SK-N-DZ (cell line): ENCODE measurements around the gene HID1.

Experiments used
- DNase-seq: peaks from one replicate; pipeline ENCODE4 v3.0.0-alpha.2; 2015; ENCODE audit warnings: low spot score

Gene HID1

DNA sequence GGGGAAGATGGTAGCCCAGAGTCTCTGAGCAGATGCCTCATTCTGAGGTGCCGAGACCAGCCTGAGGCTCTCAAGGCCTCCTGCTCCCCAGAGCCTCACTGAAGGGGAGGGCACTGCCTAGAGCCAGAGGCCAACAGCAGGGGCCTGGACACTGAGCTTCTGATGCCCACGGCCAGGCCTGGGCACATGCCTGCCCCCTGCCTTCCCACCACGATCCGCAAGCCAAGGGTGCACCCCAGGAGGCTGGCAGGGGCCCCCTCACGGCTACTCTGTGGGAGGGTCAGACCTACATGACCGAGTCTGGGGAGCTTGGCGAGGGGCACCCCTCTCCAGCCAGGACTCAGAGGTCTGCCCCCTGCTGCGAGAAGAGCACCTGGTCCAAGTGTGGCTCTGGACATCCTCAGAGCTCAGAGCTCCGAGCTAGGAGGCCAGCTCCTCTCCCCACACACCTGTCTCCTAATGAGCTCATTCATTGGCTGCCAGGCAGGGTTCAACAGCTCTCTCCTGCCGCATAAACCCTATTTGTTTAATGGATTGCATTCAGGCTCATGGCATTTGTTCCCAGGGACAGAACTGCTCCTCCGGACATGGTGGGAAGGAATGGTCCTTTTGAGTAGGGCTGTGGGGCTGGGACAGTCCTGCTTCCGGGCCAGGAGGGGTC lies 23.0 kb downstream of the HID1 start:
- DNase-seq = no peak

DNA sequence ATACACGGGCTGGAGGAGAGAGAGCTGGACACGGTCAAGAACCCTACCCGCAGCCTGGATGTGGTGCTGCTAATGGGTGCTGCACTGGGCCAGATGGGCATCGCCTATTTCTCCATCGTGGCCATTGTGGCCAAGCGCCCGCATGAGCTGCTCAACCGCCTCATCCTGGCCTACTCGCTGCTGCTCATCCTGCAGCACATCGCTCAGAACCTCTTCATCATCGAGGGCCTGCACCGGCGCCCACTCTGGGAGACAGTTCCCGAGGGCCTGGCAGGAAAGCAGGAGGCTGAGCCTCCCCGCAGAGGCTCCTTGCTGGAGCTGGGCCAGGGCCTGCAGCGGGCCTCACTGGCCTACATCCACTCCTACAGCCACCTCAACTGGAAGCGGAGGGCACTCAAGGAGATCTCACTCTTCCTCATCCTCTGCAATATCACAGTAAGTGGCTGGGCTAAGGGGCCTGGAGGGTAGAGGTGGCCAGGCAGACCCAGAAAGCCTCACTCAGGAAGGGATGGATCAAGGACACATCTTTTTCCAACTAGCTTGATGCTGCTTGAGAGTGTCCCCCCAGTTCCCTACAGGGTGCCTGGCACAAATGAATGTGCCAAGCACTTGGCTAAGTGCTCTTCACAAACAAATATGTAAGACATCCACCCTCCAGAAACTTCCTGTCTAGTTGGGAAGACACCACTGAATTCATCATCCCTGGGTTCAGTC lies 25.4 kb downstream of the HID1 start:
- no peak for DNase-seq

DNA sequence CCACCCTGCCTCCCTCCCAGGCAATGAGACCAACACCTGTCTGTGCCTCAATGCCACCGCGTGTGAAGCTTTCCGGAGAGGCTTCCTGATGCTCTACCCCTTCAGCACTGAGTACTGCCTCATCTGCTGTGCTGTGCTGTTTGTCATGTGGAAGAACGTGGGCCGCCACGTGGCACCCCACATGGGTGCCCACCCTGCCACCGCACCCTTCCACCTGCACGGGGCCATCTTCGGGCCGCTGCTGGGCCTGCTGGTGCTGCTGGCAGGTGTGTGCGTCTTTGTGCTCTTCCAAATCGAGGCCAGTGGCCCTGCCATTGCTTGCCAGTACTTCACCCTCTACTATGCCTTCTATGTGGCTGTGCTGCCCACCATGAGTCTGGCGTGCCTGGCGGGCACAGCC lies 25.9 kb downstream of the HID1 start:
- no peak for DNase-seq

DNA sequence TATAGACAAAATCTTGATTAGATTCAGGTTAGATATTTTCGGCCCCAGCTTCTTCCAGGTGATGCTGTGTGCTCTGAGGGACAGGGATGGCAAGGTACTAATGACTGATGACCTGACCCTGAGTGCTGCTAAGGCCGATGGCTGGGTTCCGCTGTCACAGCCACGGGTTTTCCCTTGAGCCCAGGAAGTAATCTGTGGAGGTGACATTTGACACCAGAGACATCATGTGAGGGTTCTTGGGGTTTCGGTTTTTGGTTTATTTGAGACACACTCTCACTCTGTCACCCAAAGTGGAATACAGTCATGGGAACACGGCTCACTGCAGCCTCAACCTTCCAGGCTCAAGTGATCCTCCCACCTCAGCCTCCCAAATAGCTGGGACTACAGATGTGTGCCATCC lies 27.0 kb downstream of the HID1 start:
- no peak for DNase-seq

DNA sequence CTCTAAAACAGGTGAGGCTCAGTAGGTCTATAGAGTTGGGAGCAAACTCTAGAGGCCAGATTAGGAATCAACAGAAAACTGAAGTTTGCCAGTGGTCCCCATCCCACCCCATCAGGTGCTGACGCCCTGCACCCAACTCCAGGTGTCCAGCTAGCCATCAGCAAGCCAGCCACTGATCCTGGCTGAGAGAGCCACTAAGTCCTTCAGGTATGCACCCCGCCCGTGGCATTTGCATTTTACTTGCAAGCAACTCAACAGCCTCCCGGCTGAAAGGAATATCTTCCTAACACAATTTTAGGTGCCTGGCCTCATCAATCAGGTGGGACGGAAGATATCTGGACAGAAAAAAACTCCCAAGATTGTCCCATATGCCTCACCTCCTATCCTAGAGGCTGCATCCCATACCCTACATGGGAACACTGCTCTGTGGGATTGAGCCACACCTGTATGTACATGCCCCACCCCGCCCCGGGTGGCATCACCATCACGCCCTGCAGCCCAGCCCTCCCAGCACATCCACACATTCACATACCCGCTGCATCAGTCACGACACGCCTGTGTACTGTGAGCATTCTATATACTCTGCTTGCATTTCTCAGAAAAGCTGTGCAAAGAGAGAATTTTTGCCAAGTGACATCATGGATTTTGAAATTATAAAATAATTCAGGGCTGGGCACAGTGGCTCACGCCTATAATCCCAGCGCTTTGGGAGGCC lies 28.6 kb downstream of the HID1 start:
- DNase-seq = no peak

DNA sequence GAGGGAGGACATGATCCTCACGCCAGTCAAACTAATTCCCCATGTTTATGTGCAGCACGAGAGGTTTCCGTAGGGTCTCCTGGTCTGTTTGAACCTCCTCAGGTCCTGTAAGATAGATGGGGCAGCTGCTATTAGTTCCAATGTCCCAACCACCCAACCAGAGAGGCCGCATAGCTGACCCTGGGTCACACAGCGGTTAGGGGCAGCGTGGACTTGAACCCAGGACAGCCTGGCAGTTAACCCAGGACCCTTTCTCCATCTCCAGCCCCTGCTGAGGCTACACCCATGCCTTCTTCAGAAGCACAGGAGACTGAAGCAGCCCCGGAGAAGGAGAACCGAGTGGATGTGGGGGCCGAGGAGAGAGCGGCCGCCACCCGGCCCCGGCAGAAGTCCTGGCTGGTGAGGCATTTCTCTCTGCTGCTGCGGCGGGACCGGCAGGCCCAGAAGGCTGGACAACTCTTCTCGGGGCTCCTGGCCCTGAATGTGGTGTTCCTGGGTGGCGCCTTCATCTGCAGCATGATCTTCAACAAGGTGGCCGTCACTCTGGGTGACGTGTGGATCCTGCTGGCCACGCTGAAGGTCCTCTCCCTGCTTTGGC lies 31.3 kb downstream of the HID1 start:
- no peak for DNase-seq

DNA sequence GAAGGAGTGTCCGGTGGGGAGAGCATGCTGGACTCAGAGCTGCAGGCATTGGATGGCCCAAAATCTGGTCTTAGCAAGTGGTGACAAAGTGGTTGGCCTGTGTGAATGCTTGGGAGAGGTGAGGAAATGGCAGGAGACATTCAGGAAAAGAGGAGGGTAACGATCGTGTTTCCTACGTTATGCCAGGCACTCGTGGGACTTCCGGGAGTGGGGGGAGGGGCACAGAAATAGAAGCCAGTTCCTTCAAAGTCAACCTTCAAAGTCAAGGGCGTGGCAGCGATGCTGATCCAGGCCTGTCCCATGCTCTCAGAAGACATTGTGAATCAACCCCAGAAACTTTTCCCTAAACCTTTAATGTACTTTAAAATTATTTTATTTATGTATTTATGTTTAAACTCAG lies 33.0 kb downstream of the HID1 start:
- no peak for DNase-seq

DNA sequence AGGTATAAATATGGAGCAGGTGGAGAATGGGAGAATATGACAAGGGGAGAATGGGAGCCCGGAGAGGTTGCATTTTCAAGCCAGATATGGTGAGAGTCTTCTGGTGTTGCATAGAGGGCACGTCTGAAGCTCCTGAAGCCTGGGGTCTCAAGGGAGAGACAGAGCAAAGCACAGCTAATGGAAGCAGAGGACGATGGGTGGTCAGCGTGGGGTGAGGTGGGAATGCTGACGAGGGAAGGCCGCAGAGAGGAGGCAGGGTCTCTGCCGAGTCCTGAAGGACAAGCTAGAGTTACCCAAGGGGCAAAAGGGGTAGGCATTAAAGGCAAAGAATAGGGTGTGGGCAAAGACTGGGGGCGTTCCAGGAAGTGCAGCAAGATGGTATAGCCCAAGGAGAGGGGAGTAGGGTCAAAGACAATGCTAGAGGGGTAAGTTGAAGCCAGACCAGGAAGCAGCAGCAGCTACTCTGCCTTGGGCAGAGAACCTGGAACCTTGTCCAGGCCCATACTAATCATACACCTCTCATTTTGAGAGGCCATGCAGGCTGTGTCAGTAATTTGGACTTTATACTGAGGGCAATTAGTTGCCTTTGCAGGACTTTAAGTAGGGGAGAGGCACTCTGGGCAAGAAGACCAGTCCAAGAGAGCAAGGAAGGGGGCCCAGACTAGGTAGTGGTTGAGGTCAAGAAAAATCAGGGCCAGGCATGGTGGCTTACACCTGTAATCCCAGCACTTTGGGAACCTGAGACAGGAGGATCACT lies 34.2 kb downstream of the HID1 start:
- no peak for DNase-seq

DNA sequence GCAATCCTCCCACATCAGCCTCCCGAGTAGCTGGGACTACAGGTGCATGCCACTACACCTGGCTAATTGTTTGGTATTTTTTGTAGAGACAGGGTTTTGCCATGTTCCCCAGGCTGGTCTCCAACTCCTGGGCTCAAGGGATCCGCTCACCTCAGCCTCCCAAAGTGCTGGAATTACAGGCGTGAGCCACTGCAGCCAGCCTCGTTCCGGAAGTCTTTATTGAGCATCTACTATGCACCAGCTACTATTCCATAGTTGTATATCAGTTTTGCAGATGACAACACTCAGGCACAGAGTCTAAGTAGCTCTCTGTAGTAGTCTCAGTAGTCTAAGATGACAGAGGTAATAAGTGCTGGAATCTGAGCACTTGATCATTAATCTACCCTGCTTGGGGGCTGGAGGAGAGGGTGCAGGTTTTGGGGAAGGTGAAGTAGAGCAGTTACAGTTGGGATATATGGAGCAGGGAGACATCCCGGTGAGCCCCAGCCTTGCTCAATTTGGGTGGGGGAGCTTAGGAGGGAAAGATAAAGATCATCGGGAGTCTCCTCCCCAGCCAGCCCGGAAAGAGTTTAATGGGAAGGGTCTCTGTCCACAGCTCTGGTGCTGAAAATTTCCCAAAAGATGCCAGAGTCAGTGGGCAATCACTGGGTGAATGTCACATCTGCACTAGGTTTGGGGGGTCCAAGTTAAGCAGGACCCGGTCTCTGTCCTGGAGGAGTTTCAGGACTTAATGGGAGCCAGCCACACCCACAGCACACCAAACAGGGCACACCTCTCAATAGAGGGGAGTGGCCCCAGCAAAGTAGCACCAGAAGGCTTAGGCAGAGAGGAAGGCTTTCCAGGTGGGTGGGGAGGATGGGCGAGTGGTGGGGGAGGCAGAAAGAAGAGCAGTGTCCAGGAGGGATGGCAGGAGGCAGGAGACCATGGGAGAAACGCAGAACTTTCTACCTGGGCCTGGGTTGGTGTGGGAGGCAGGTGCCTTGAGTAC lies 35.2 kb downstream of the HID1 start:
- no peak for DNase-seq

DNA sequence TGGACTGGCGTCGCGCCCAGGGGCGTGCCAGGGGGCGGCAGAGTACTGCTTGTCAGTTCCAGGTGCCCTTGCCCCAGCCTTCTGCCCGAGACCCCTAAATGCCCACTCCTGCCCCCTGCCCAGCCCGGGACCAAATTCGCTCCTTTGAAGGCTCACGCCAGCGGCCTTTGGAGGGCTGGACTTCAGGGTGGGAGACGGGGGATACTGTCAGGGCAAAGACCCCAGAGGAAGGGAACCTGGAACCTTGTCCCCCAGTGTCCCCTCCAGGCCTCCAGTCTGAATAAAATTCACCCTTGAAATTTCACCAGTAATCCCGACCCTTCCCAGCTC lies 36.1 kb downstream of the HID1 start:
- no peak for DNase-seq

DNA sequence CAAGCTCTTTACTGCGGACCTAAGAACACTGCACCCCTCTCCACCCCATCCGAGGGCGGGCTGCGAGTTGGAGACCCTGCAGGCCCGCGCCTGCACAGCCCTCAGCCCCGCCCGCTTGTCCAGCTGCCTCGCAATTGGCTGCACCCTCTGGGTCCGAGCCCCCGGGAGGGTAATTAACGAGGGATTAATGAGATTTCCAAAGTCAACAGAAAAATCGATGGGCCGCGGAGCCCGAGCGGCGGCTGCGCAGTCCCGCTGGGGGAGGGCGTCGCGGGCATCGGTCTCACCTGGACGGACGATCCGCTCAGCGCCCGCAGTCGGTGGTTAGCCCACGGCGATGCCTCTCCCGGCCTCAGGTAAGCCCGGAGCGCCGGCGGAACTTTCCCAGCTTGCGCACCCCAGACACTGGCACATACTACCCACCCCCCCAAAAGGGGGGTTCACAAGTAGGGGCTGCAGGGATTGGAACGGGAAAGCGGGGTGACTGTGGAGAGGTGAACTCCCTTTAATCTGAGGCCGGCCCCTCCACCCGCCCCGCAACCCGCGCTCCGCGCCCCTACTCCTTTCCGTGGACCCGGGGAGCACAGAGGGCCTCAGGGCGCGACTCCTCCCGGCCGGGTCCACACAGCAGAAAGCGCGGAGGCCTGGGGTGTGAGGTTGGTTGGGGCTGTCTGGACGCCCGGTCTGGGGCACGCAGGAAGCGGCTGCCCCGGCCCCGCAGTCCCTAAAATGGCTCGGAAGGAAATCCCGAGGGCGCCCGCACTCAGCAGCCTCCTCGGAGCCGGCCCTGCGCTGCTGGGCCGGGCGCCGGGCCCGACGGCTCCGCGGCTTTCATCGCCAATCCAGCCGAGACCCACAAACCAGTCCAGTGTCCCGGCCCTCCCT lies 36.7 kb downstream of the HID1 start, which contains the start of gene OTOP3:
Gene OTOP3 (plus strand): TSS at position 314 of the 885 bp plus-strand sequence. CDS start 24 bp downstream, at position 338.
- no peak for DNase-seq

DNA sequence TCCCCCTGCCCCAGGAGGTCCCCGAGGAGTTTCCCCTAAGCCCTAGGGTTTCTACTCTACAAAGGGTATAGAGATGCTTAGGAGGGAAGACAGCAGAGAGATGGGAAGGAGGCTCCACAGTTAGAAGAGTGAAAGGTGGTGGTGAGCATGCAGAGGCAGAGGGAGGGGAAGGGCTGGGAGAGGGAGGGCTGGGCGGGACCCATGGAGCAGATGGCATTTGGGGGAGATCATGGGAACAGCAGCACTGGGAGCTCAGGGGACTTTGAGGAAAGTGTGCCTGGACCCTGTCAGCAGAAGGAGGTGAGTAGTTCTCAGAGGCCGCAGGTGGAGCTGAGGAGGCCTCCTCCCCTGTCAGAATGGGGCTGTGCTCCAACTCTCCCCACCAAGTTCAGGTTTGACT lies 37.5 kb downstream of the HID1 start:
- DNase-seq = no peak

DNA sequence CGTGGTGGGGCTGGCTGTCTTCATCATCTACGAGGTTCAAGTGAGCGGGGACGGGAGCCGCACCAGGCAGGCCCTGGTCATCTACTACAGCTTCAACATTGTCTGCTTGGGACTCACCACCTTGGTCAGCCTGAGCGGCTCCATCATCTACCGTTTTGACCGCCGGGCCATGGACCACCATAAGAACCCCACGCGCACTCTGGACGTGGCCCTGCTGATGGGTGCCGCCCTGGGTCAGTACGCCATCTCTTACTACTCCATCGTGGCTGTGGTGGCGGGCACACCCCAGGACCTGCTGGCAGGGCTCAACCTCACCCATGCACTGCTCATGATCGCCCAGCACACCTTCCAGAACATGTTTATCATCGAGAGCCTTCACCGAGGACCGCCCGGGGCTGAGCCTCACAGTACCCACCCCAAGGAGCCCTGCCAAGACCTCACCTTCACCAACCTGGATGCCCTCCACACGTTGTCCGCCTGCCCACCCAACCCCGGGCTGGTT lies 42.0 kb downstream of the HID1 start:
- DNase-seq = no peak

DNA sequence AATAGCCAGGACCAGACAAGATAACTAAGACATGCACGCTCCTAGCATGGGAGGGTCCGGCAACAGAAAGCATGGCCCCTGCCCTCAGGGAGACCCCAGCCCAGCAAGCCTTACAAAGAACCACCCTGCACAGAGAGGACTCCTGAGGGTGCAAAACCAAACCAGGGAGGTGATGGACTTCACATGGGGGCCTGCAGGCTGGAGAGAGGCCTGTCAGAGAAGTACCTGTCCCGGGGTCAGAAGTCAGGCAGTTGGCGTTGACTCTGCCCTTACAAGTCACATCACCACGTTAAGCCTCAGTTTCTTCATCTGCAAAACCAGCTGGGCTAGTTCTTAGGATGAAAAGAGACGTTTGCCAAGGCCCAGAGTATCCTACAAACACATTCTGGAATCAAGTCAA lies 43.8 kb downstream of the HID1 start:
- DNase-seq = no peak

DNA sequence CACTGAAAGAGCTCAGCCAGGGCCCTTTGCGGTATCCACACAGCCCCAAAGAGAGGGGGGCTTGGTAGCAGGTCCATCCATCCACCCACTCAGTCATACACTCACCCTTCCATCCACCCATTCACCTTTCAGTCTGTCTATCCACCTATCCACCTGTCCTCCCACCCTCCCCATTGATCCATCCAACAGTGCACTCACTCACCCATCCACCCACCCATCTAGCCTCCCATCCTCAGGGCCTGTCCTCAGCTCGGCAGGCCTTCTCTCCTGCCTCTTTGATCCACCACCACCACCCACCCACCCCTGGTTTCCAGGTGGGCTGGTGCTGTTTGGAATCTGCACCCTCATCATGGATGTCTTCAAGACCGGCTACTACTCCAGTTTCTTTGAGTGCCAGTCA lies 47.3 kb downstream of the HID1 start:
- no peak for DNase-seq

DNA sequence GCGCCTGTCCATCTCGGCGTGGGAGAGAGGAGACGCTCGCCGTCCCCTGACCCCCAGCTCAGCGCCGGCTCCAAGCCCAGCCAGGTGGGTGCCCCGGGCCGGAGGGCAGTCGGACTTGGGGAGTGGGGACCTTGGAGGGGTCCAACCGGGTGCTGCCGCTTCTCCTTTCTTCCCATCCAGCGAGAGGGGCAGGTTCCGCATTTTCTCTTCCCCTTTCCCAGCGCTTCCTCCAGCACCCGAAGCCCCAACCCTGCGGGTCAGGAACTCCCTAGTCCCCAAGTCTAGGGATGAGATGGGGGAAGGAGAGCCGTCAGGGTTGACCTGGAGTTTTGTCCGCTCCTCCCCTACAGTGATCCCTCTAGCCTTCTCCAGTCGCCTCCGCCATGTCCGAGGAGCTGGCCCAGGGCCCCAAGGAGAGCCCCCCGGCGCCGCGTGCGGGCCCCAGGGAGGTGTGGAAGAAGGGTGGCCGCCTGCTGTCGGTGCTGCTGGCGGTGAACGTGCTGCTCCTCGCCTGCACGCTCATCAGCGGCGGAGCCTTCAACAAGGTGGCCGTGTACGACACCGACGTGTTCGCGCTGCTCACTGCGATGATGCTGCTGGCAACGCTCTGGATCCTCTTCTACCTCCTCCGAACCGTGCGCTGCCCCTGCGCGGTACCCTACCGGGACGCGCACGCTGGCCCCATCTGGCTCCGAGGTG lies 48.2 kb downstream of the HID1 start, which contains the start of gene OTOP2:
Gene OTOP2 (plus strand): TSS at position 24 of the 699 bp plus-strand sequence. CDS start 360 bp downstream, at position 384.
- DNase-seq = no peak

DNA sequence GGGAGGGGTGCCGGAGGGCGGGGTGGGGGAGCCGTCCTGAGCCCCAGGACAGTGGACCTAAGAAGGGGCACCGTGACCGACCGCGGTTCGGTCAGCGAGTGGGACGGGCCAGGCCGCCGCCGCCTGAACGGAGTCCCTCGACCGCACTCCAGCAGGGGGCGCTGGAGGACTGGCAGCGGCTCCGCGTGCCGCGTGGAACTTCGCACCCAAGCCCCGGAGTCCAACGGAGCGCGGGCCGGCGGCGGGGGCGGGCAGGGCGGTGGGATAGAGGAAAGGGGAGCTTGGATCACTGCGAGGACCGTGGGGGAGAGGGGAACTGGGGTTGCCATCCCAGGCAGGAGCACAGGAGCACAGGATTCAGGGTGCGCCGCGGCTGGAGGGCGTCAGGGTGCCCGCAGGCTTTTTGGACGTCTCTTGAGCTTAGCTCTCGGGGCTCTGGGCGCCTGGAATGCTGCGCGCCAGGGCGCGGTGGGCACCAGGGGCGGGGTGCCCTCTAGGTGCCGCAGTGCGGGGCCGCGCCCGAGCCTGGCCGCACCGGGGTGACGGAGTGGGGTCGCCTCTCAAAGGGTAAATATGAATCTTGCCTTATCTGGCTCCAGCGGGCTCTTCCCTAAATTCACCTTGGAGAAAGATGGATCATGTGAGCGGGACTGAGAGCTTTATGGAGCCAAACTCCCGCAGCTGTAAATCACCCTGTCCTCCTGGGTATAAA lies 48.9 kb downstream of the HID1 start:
- peak; percentile 43 for DNase-seq
